Endothelial cell (in vitro differentiated cells): Measurements from ENCODE around the gene ST8SIA1. TPM values are rescaled to one million over a fixed set of nuclear protein-coding genes. Genes with fewer than 3 reads are reported as not detected.

Experiments
- DNase-seq: peaks from one replicate; pipeline ENCODE4 v3.0.0; 2021; ENCODE audit warnings: low spot score
- H3K27ac Mint-ChIP-seq: one replicate; pipeline ENCODE4 v1.8.0; 2021; ENCODE audit warnings: mixed read lengths, inconsistent platforms; ENCODE audit not compliant: unreplicated experiment
- H3K27me3 Mint-ChIP-seq: one replicate; pipeline ENCODE4 v1.8.0; 2021; ENCODE audit warnings: mild to moderate bottlenecking, moderate library complexity, mixed read lengths, inconsistent platforms; ENCODE audit not compliant: unreplicated experiment
- H3K36me3 Mint-ChIP-seq: one replicate; pipeline ENCODE4 v1.8.0; 2021; ENCODE audit warnings: mild to moderate bottlenecking, low read depth, mixed read lengths, inconsistent platforms; ENCODE audit not compliant: unreplicated experiment
- H3K4me1 Mint-ChIP-seq: one replicate; pipeline ENCODE4 v1.8.0; 2021; ENCODE audit warnings: mild to moderate bottlenecking, mixed read lengths, inconsistent platforms; ENCODE audit not compliant: unreplicated experiment
- H3K4me3 Mint-ChIP-seq: one replicate; pipeline ENCODE4 v1.8.0; 2021; ENCODE audit warnings: mild to moderate bottlenecking, mixed read lengths, inconsistent platforms; ENCODE audit not compliant: unreplicated experiment
- H3K9me3 Mint-ChIP-seq: one replicate; pipeline ENCODE4 v1.8.0; 2021; ENCODE audit warnings: mixed read lengths, inconsistent platforms; ENCODE audit not compliant: unreplicated experiment
- CTCF ChIP-seq: fragments of 200-600 bp; sonication (generic); IDR thresholded peaks from one replicate; pipeline ENCODE4 v1.5.0; 2021; ENCODE audit warnings: antibody characterized with exemption; ENCODE audit not compliant: unreplicated experiment
- total RNA-seq: library from RNA; stranded (reverse); fragmentation: NEBNext Ultra II Directional; extraction: Animal tissue kit (Norgen Biotek cat#: 25700); gene quantifications from one replicate; pipeline ENCODE4 v1.2.1, GENCODE V29; 2021; ENCODE audit not compliant: unreplicated experiment

The ST8SIA1 gene
- total RNA-seq, 1 donor from 2014 or later = 0.77 TPM

GRCh38 chr12:22276867-22277266, 57.6 kb downstream of the ST8SIA1 start:
- no peak for DNase-seq
- Mint-ChIP-seq H3K27me3 (peaks cover 2% of the 10 kb centered on the region), H3K4me3 (no peak overlapping the region), H3K36me3 (no peaks in the 10 kb centered on the region), H3K9me3 (no peaks in the 10 kb centered on the region), H3K27ac (no peak overlapping the region), H3K4me1 (no peaks in the 10 kb centered on the region)
- no peak for TF ChIP-seq CTCF

GRCh38 chr12:22276313-22276712, 58.2 kb downstream of the ST8SIA1 start:
- no peaks in the 10 kb centered on the region for H3K4me1 Mint-ChIP-seq
- H3K27ac Mint-ChIP-seq = no peak overlapping the region
- H3K36me3 Mint-ChIP-seq = no peaks in the 10 kb centered on the region
- DNase-seq = no peak
- H3K4me3 Mint-ChIP-seq = no peak overlapping the region
- peaks cover 2% of the 10 kb centered on the region for H3K27me3 Mint-ChIP-seq
- no peaks in the 10 kb centered on the region for H3K9me3 Mint-ChIP-seq
- TF ChIP-seq CTCF = no peak

- Mint-ChIP-seq H3K4me1 (no peaks in the 10 kb centered on the region), H3K4me3 (no peak overlapping the region), H3K9me3 (no peaks in the 10 kb centered on the region), H3K27me3 (peaks cover 2% of the 10 kb centered on the region), H3K36me3 (no peaks in the 10 kb centered on the region), H3K27ac (no peak overlapping the region)
- DNase-seq = no peak
- no peak for TF ChIP-seq CTCF
These were observed 58.7 kb downstream of the ST8SIA1 start for GRCh38 chr12:22275843-22276242.

- Mint-ChIP-seq H3K4me1 (peaks cover 3% of the 10 kb centered on the region), H3K9me3 (no peaks in the 10 kb centered on the region), H3K36me3 (no peaks in the 10 kb centered on the region), H3K4me3 (no peak overlapping the region), H3K27ac (no peak overlapping the region), H3K27me3 (no peaks in the 10 kb centered on the region)
- TF ChIP-seq CTCF = no peak
- no peak for DNase-seq
These were observed 62.0 kb downstream of the ST8SIA1 start for GRCh38 chr12:22272335-22273151.

- DNase-seq = no peak
- H3K4me1 Mint-ChIP-seq = peaks cover 3% of the 10 kb centered on the region
- H3K9me3 Mint-ChIP-seq = no peaks in the 10 kb centered on the region
- no peaks in the 10 kb centered on the region for H3K36me3 Mint-ChIP-seq
- no peaks in the 10 kb centered on the region for H3K27me3 Mint-ChIP-seq
- no peak overlapping the region for H3K4me3 Mint-ChIP-seq
- H3K27ac Mint-ChIP-seq = no peak overlapping the region
- no peak for TF ChIP-seq CTCF
These were observed 63.5 kb downstream of the ST8SIA1 start for GRCh38 chr12:22271023-22271422.
